Right cardiac atrium (tissue), 5 donors: ENCODE data around the gene COA7. TPM values are rescaled to one million over a fixed set of nuclear protein-coding genes. Genes with fewer than 3 reads are reported as not detected.
A peak's percentile ranks its signal among the peaks of the same experiment; 100 is the strongest.

Experiments used
- ATAC-seq, 2 donors: fragments of 200-7000 bp; cut with Tn5 transposase; one replicate each; pipeline versions ENCODE4 v1.8.0 to v1.9.1; 2020; ENCODE audit warnings: moderate library complexity in 2 of 2, mild to moderate bottlenecking in 1 of 2
- DNase-seq, 3 donors: peaks; one replicate each; pipeline ENCODE4 v3.0.0-alpha.2; 2020
- H3K27ac ChIP-seq: one replicate; pipeline ENCODE4 v1.5.1; 2013; ENCODE audit warnings: mild to moderate bottlenecking, low read length, control low read depth, moderate library complexity
- H3K27me3 ChIP-seq: one replicate; pipeline ENCODE4 v1.6.1; 2013; ENCODE audit not compliant: control insufficient read depth, insufficient read depth
- H3K4me1 ChIP-seq: one replicate; pipeline ENCODE4 v1.6.1; 2013; ENCODE audit warnings: low read length; ENCODE audit not compliant: control insufficient read depth, insufficient read depth
- H3K4me3 ChIP-seq: one replicate; pipeline ENCODE4 v1.5.1; 2013; ENCODE audit warnings: low read length, control low read depth
- H3K9me3 ChIP-seq: one replicate; pipeline ENCODE4 v1.6.1; 2013; ENCODE audit warnings: low read length; ENCODE audit not compliant: control insufficient read depth
- WGBS: extraction: QIAGEN DNeasy Blood & Tissue Kit; methylation state at CpG from one replicate; pipeline ENCODE4 v1.1.7; 2013; 5-methylcytosine and 5-hydroxymethylcytosine counted together
- intact Hi-C, 4 donors: fragments of 100-400 bp; cut with DNase I; formaldehyde crosslinking; loops; one replicate each; pipeline versions ENCODE4 v1.11.0 to v1.14.0; 2022 to 2023
- polyA plus RNA-seq: library from polyadenylated mRNA; stranded (reverse); fragments of 200-250 nt; gene quantifications from one replicate; pipeline ENCODE4 v1.2.3, GENCODE V29; 2013
- total RNA-seq, 4 donors: library from RNA; stranded (reverse); fragmentation: NEBNext Ultra II Directional; extraction: Animal tissue kit (Norgen Biotek cat#: 25700); gene quantifications; one replicate each; pipeline ENCODE4 v1.2.1, GENCODE V29; 2021
- donor health status: healthy with polysubstance abuse.
- donor health status: DM: no; HTN: yes; CAD: no.
- donor health status: DM: no; HTN: no; CAD: no.
- donor health status: DM: no; HTN: yes; CAD: no; lungs with severe emphysema.
- donor health status: DM: yes; HTN: yes; CAD: no.

Gene COA7
- total and polyA plus RNA-seq, 5 donors: 6.5 to 16.4 (median 15.2) TPM

- H3K4me1 ChIP-seq: peaks cover 6% of the 10 kb centered on the region
- intact Hi-C loops: no loop called here
- DNase-seq: no peak
Measured at GRCh38 chr1:52680353-52680752, 17.8 kb downstream of the COA7 start.

GRCh38 chr1:52679498-52679897 is 18.6 kb downstream of the COA7 start:
- H3K4me1 ChIP-seq: peaks cover 6% of the 10 kb centered on the region
- WGBS: 90% methylated on average over 5 of the region's 5 CpGs
- intact Hi-C loops: no loop called here
- no peak overlapping the region for H3K27ac ChIP-seq
- no peak for DNase-seq
- H3K9me3 ChIP-seq: no peaks in the 10 kb centered on the region
- no peak overlapping the region for H3K4me3 ChIP-seq
- no peak for ATAC-seq
- no peaks in the 10 kb centered on the region for H3K27me3 ChIP-seq

More at GRCh38 chr1:52680353-52680752, 17.8 kb downstream of the COA7 start:
- H3K4me3 ChIP-seq: no peak overlapping the region
- H3K9me3 ChIP-seq: no peaks in the 10 kb centered on the region
- ATAC-seq: no peak
- 84% methylated on average over 3 of the region's 3 CpGs for WGBS
- H3K27me3 ChIP-seq: no peaks in the 10 kb centered on the region
- no peak overlapping the region for H3K27ac ChIP-seq

DNA sequence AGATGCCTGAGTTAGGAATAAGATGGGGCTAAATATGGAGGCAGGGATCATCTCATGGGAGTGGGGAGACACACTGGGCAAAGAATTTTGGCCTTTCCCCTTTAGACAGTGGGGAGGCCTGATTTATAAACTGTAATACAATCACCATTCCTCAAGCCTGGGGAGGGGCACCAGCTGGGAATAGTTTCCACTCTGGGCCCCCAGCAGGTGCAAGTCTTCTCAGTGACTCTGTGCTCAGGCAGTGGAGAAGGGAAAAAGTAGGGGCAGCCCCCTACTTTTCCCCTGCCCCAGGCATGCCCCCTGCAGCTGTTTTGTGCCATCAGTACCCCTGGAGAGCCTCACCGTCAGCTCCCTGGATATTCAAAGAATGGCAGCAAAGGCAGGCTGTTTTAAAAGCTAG is 19.1 kb downstream of the COA7 start:
- DNase-seq: no peak
- intact Hi-C loops: no loop called here
- ATAC-seq: no peak
- H3K4me3 ChIP-seq: no peak overlapping the region
- no peak overlapping the region for H3K27ac ChIP-seq
- peaks cover 6% of the 10 kb centered on the region for H3K4me1 ChIP-seq
- no peaks in the 10 kb centered on the region for H3K9me3 ChIP-seq
- no peaks in the 10 kb centered on the region for H3K27me3 ChIP-seq
- WGBS: 86% methylated on average over 1 of the region's 1 CpG

GRCh38 chr1:52677076-52677806 is 20.9 kb downstream of the COA7 start:
- WGBS: 48% methylated on average over 6 of the region's 6 CpGs
- no peak overlapping the region for H3K4me3 ChIP-seq
- H3K27ac ChIP-seq: no peak overlapping the region
- intact Hi-C loops: no loop called here
- peaks cover 6% of the 10 kb centered on the region for H3K4me1 ChIP-seq
- ATAC-seq (peak; percentile 87 to 92), DNase-seq (peak; percentile 43 to 85 (median 67))
- H3K27me3 ChIP-seq: no peaks in the 10 kb centered on the region
- no peaks in the 10 kb centered on the region for H3K9me3 ChIP-seq

DNA sequence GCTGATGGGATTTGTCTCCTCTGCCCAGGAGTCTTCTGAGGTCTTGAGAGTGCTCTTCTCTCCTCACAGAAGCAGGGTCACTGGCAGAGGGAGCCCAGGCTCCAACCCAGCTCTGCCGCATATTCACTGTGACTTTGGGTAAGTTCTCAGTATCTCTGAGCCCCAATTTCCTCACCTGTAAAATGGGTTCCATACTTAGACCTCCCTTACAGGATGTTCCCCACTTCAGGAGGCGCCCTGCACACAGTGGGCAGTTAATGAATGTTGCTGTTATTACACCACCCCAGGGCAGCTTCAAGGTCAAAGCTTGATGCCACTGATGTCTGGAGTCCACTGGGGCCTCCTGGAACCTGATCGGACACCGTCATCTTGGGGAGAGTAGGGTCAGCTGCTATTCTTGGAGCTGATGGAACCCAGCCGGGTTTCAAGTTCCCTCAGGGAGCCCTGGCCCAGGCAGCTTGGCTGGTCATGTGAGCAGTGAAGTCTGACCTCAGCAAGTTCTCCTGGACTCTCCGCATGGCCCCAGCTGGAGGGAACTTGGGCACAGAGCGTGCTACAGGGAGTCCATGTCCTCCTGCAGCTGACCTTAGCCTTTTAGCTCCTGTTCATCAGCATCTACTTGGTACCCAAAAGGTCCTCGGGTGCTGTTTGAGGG is 21.8 kb downstream of the COA7 start:
- peak; percentile 85 to 87 for ATAC-seq
- intact Hi-C loops: no loop called here

GRCh38 chr1:52674497-52675384 is 23.4 kb downstream of the COA7 start:
- Histone ChIP-seq H3K4me3 (no peak overlapping the region), H3K27ac (no peak overlapping the region), H3K4me1 (peaks cover 6% of the 10 kb centered on the region), H3K27me3 (no peaks in the 10 kb centered on the region), H3K9me3 (no peaks in the 10 kb centered on the region)
- ATAC-seq (no peak), DNase-seq (no peak)
- 65% methylated on average over 6 of the region's 6 CpGs for WGBS
- intact Hi-C loops: no loop called here

More for the DNA sequence above, 21.8 kb downstream of the COA7 start:
- Histone ChIP-seq H3K27me3 (no peaks in the 10 kb centered on the region), H3K4me1 (peaks cover 6% of the 10 kb centered on the region), H3K9me3 (no peaks in the 10 kb centered on the region), H3K4me3 (no peak overlapping the region), H3K27ac (no peak overlapping the region)
- DNase-seq: peak; percentile 62 to 85 (median 83)
- WGBS: 61% methylated on average over 8 of the region's 8 CpGs

DNA sequence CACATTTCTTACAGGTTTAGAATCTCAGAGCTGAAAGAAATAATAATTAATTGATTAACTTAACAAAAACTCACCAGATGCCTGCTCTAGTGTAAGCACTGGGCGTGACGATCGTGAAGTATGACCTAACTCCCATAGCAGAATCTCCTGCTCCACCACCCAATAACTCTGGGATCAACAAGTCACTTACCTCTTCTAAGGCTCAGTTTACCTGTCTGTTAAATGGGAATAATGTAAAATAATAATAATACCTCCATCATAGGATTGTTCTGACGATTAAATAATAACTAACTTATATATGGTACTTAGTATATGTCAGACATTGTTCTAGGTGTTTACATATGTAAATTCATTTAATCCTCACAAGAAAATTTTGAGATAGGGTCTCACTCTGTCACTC is 24.6 kb downstream of the COA7 start:
- Histone ChIP-seq H3K9me3 (no peaks in the 10 kb centered on the region), H3K27me3 (no peaks in the 10 kb centered on the region), H3K4me1 (peaks cover 6% of the 10 kb centered on the region), H3K4me3 (no peak overlapping the region), H3K27ac (no peak overlapping the region)
- intact Hi-C loops: no loop called here
- ATAC-seq (no peak), DNase-seq (no peak)
- WGBS: 86% methylated on average over 4 of the region's 4 CpGs

DNA sequence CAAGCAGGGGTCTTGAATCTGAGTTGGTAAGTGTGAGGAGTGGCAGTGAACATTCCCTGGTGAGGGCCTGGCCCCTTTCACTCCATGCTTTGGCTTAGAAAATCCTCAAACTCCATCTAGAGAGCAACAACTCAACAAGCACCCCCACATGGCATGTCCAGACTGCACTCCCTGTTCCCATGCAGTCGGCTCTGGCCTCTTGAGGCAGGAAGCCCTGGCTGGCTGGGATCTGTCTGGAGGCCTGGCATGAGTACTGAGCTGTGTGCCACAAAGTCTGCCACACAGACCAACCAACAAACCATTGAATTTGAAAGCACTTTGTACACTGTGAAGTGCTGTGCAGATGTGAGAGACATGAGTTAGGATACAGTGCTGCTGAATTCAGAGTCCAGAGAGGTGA is 25.2 kb downstream of the COA7 start:
- WGBS: 24% methylated on average over 1 of the region's 1 CpG
- Histone ChIP-seq H3K4me3 (no peak overlapping the region), H3K27ac (no peak overlapping the region), H3K9me3 (no peaks in the 10 kb centered on the region), H3K27me3 (no peaks in the 10 kb centered on the region), H3K4me1 (peaks cover 6% of the 10 kb centered on the region)
- no peak for ATAC-seq
- DNase-seq: no peak
- intact Hi-C loops: no loop called here

GRCh38 chr1:52670604-52671003 is 27.5 kb downstream of the COA7 start:
- DNase-seq (no peak), ATAC-seq (no peak)
- no peaks in the 10 kb centered on the region for H3K4me1 ChIP-seq
- intact Hi-C loops: no loop called here
- no peak overlapping the region for H3K27ac ChIP-seq
- no peaks in the 10 kb centered on the region for H3K27me3 ChIP-seq
- 69% methylated on average over 2 of the region's 2 CpGs for WGBS
- no peak overlapping the region for H3K4me3 ChIP-seq
- H3K9me3 ChIP-seq: no peaks in the 10 kb centered on the region

GRCh38 chr1:52669696-52670095 is 28.5 kb downstream of the COA7 start:
- Histone ChIP-seq H3K9me3 (no peaks in the 10 kb centered on the region), H3K27ac (no peak overlapping the region), H3K4me1 (no peaks in the 10 kb centered on the region), H3K4me3 (no peak overlapping the region), H3K27me3 (no peaks in the 10 kb centered on the region)
- DNase-seq: no peak
- no peak for ATAC-seq
- WGBS: 97% methylated on average over 1 of the region's 1 CpG
- intact Hi-C loops: no loop called here

DNA sequence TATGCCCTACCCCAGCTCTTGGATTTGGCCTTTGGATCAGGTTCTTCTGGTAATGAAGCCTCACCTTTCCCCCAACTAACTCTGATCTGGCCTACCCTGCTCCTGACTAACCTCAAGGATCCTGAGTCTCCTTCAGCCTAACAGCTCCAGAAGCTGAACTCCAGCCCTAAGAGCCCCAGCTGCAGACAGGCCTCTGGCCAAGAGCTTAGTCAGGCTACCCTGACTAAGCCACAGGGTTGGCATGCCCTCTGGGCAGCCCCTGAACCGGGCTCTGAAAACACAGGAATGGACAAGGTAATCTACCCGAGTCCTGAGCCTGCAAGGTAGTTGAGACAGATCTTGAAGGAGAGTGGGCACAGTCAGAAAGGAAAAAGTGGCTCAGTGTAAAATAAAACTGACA is 29.4 kb downstream of the COA7 start:
- no peak overlapping the region for H3K4me3 ChIP-seq
- DNase-seq (no peak), ATAC-seq (no peak)
- no peak overlapping the region for H3K27ac ChIP-seq
- intact Hi-C loops: no loop called here
- H3K4me1 ChIP-seq: no peaks in the 10 kb centered on the region
- H3K9me3 ChIP-seq: no peaks in the 10 kb centered on the region
- H3K27me3 ChIP-seq: no peaks in the 10 kb centered on the region
- 96% methylated on average over 2 of the region's 2 CpGs for WGBS
